Uterus (tissue), 4 donors: Measurements from ENCODE around the gene VPS52. TPM values are rescaled to one million over a fixed set of nuclear protein-coding genes. Genes with fewer than 3 reads are reported as not detected.
"Not testable (repeated sequence)": the region's sequence is repeated elsewhere in the genome, so short reads cannot be mapped to it uniquely, and the experiment has no call there.

Source experiments
- DNase-seq, 2 donors: peaks; one replicate each; pipeline ENCODE4 v3.0.0-alpha.2; 2019 to 2020
- H3K27ac ChIP-seq, 2 donors: fragments of 200-600 bp; sonication (generic); 1 replicate in 1 of 2; 2 replicates in 1 of 2; pipeline ENCODE4 v1.5.1; 2016 to 2018
- H3K27me3 ChIP-seq, 2 donors: fragments of 200-600 bp; sonication (generic); one replicate each; pipeline ENCODE4 v1.5.1; 2018 to 2019; ENCODE audit warnings: control low read depth in 1 of 2
- H3K36me3 ChIP-seq, 2 donors: fragments of 200-600 bp; sonication (generic); one replicate each; pipeline ENCODE4 v1.5.1; 2019; ENCODE audit warnings: control low read depth in 1 of 2
- H3K4me1 ChIP-seq, 2 donors: fragments of 200-600 bp; sonication (generic); one replicate each; pipeline ENCODE4 v1.5.1; 2018 to 2019; ENCODE audit warnings: control low read depth in 1 of 2
- H3K4me3 ChIP-seq, 2 donors: fragments of 200-600 bp; sonication (generic); 1 replicate in 1 of 2; 2 replicates in 1 of 2; pipeline ENCODE4 v1.5.1; 2018 to 2019; ENCODE audit warnings: mild to moderate bottlenecking in 1 of 2
- H3K9me3 ChIP-seq, 2 donors: fragments of 200-600 bp; sonication (generic); one replicate each; pipeline ENCODE4 v1.5.1; 2019; ENCODE audit warnings: control low read depth in 1 of 2
- CTCF ChIP-seq, 4 experiments: fragments of 200-600 bp in 2 of 4; fragments of 450-650 bp in 2 of 4; sonication (generic) in 2 of 4; IDR thresholded peaks; one replicate each; pipeline ENCODE4 v1.5.1; 2016 to 2019; ENCODE audit warnings: antibody characterized with exemption in 4 of 4, mild to moderate bottlenecking in 2 of 4, moderate library complexity in 1 of 4
- POLR2A ChIP-seq, 2 donors: fragments of 450-650 bp; IDR thresholded peaks; one replicate each; pipeline ENCODE4 v1.6.1; 2016; ENCODE audit warnings: antibody characterized with exemption in 2 of 2, mild to moderate bottlenecking in 1 of 2, moderate library complexity in 1 of 2
- intact Hi-C: fragments of 100-400 bp; cut with DNase I; formaldehyde crosslinking; loops from one replicate; pipeline ENCODE4 v1.15.1; 2023; ENCODE audit warnings: low total_unique reads
- total RNA-seq, 4 donors: library from RNA; depleted of rRNA in 3 of 4; stranded (reverse); fragments of >200 nt in 3 of 4; gene quantifications; one replicate each; pipeline versions ENCODE4 v1.1.0 to v1.2.4, GENCODE V29; 2014 to 2023
- donor health status: DM: yes; HTN: yes; CAD: no.

Gene VPS52
- total RNA-seq, 4 donors from 2014 or later, result 12.8 to 58.4 (median 37.5) TPM

DNA sequence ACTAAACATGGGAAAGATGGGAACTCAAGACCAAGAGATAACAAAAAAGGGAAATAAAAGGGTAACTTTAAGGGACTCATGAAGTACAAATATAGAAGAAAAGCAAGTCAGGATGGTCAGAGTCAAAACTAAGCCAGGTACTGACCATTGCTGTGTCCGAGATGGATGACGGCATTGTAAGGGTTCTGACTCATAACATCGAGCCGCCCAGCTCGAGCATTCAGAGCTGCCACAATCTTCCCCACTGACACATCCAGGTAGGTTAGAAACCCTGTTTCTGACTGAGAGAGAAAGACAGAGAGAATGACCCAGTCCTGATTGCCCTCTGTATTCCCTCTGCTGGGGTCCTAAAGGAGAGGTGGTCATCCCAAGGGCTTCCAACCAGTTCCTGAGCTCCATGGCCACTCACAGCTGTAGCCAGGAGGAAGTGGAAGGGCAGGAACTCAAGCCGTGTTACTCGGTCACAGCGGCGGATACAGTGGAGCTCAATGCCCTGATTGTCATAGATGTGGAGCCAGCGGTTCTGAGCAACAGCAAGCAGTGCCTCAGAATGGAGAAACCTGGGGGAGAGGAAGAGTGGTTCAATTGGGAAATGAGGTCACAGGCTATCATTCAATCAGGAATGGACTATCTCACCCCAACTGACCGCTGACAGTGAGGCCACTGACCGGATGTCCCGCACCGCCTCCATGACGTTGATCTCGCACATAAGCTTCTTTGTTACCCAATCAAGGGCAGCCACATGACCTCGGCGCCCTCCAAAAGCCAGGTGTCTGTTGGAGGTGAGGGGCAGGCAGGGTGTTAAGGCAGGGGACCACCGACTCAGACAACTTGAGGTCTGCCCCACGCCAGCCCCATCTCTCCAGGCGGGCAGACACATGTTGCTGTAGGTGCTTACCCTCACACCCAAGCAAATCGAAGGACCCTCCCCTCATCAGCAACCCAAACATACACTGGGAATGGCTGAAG, 15.6 kb upstream of the VPS52 start:
- Histone ChIP-seq H3K27me3 (no peaks in the 10 kb centered on the region), H3K9me3 (no peaks in the 10 kb centered on the region), H3K4me1 (peaks cover 9 to 20% of the 10 kb centered on the region in 2 donors), H3K36me3 (no peaks in the 10 kb centered on the region), H3K4me3 (no peak overlapping the region), H3K27ac (no peak overlapping the region)
- no peak for TF ChIP-seq POLR2A (IDR thresholded peaks at IDR 0.05)
- DNase-seq, result no peak
- intact Hi-C loops, result no loop called here

DNA sequence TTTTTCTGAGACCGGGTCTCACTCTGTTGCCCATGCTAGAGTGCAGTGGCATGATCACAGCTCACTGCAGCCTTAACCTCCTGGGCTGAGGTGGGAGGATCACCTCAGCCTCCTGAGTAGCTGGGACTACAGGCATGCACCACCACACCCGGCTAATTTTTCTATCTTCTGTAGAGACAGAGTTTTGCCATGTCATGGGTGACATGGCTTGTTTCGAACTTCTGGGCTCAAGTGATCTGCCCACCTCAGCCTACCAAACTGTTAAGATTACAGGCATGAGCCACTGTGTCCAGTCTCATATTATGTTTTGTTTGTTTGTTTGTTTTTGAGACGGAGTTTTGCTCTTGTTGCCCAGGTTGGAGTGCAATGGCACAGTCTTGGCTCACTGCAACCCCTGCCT, 13.5 kb upstream of the VPS52 start:
- not testable (repeated sequence) for H3K9me3 ChIP-seq

GRCh38 chr6:33280539-33280938, 8.9 kb upstream of the VPS52 start:
- TF ChIP-seq CTCF (IDR thresholded peaks at IDR 0.05) (no peak), POLR2A (IDR thresholded peaks at IDR 0.05) (no peak)
- no peaks in the 10 kb centered on the region for H3K9me3 ChIP-seq
- H3K36me3 ChIP-seq, result no peaks in the 10 kb centered on the region
- intact Hi-C loops, result no loop called here
- no peak overlapping the region for H3K4me3 ChIP-seq
- no peak for DNase-seq
- H3K4me1 ChIP-seq, result peaks cover 0 to 5% of the 10 kb centered on the region in 2 donors
- no peaks in the 10 kb centered on the region for H3K27me3 ChIP-seq
- no peak overlapping the region for H3K27ac ChIP-seq

More for the DNA sequence above, 13.5 kb upstream of the VPS52 start:
- H3K27ac ChIP-seq, H3K27me3 ChIP-seq, H3K36me3 ChIP-seq, H3K4me3 ChIP-seq, intact Hi-C loops, DNase-seq: not testable (repeated sequence)
- H3K4me1 ChIP-seq, result peaks cover 6 to 15% of the 10 kb centered on the region in 2 donors

GRCh38 chr6:33279971-33280511, 8.4 kb upstream of the VPS52 start:
- intact Hi-C loops, result no loop called here
- H3K27ac ChIP-seq, result no peak overlapping the region
- H3K9me3 ChIP-seq, result no peaks in the 10 kb centered on the region
- peaks cover 0 to 5% of the 10 kb centered on the region in 2 donors for H3K4me1 ChIP-seq
- H3K36me3 ChIP-seq, result no peaks in the 10 kb centered on the region
- H3K27me3 ChIP-seq, result no peaks in the 10 kb centered on the region
- H3K4me3 ChIP-seq, result no peak overlapping the region
- no peak for DNase-seq
- TF ChIP-seq POLR2A (IDR thresholded peaks at IDR 0.05) (no peak), CTCF (IDR thresholded peaks at IDR 0.05) (no peak)

GRCh38 chr6:33279257-33279695, 7.6 kb upstream of the VPS52 start:
- Histone ChIP-seq H3K27ac (no peak overlapping the region), H3K4me1 (peaks cover 0 to 5% of the 10 kb centered on the region in 2 donors), H3K36me3 (no peaks in the 10 kb centered on the region), H3K4me3 (no peak overlapping the region), H3K27me3 (no peaks in the 10 kb centered on the region), H3K9me3 (no peaks in the 10 kb centered on the region)
- DNase-seq, result no peak
- no peak for TF ChIP-seq CTCF (IDR thresholded peaks at IDR 0.05)
- TF ChIP-seq POLR2A (IDR thresholded peaks at IDR 0.05), result no peak
- intact Hi-C loops, result no loop called here

- Histone ChIP-seq H3K27ac (no peak overlapping the region), H3K36me3 (no peaks in the 10 kb centered on the region), H3K4me3 (no peak overlapping the region), H3K27me3 (no peaks in the 10 kb centered on the region), H3K9me3 (no peaks in the 10 kb centered on the region), H3K4me1 (peaks cover 0 to 5% of the 10 kb centered on the region in 2 donors)
- intact Hi-C loops, result no loop called here
- TF ChIP-seq POLR2A (IDR thresholded peaks at IDR 0.05) (no peak), CTCF (IDR thresholded peaks at IDR 0.05) (no peak)
- DNase-seq, result no peak
Observed at GRCh38 chr6:33278810-33279209, 7.1 kb upstream of the VPS52 start.
